ENCODE data around the gene CROCC2. TPM values are rescaled to one million over a fixed set of nuclear protein-coding genes. Genes with fewer than 3 reads are reported as not detected.

CROCC2 gene
- total RNA-seq, 1 donor from 2014 or later: not detected

DNA sequence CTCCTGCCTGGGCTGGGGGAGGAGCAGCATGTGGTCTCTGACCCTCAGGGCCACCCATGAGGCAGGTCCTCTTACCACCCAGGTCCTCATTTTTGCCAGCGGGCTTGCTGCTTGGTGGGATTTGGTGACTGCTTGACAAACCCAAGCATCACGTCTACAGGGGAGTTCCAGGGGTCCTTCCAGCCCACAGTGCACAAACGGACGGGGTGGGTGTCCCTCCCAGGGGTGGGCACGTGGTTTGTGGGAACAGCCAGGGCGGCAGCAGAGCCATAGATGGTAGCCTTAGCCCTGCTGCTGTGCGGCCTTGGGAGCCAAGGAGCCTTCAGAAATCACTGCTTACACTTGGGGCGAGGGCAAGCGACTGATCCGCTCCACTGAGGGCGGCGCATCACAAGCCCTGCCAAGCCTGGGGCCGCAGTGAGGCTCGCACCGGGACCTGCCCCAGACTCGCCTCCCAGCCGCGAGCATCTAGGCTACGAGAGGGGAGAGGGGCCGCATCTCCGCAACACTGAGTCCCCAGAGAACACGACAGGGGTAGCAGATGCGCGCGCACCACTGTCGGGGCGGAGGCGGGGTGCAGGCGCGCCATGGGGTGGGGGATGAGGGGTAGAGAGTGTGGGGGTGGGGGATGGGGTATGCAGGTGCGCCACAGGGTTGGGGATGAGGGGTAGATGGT lies 129.1 kb downstream of the CROCC2 start:
- Mint-ChIP-seq H3K4me1 (no peaks in the 10 kb centered on the region), H3K9me3 (no peaks in the 10 kb centered on the region), H3K4me3 (no peak overlapping the region), H3K27me3 (ENCODE audit: low read depth) (peaks cover 67% of the 10 kb centered on the region), H3K27ac (ENCODE audit: unreplicated experiment) (no peak overlapping the region), H3K36me3 (ENCODE audit: low read depth) (no peaks in the 10 kb centered on the region)
- no peak for DNase-seq (ENCODE audit: low read depth, low spot score)
- TF ChIP-seq, protein P1, sequence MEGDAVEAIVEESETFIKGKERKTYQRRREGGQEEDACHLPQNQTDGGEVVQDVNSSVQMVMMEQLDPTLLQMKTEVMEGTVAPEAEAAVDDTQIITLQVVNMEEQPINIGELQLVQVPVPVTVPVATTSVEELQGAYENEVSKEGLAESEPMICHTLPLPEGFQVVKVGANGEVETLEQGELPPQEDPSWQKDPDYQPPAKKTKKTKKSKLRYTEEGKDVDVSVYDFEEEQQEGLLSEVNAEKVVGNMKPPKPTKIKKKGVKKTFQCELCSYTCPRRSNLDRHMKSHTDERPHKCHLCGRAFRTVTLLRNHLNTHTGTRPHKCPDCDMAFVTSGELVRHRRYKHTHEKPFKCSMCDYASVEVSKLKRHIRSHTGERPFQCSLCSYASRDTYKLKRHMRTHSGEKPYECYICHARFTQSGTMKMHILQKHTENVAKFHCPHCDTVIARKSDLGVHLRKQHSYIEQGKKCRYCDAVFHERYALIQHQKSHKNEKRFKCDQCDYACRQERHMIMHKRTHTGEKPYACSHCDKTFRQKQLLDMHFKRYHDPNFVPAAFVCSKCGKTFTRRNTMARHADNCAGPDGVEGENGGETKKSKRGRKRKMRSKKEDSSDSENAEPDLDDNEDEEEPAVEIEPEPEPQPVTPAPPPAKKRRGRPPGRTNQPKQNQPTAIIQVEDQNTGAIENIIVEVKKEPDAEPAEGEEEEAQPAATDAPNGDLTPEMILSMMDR (conservative IDR thresholded peaks at IDR 0.05): no peak

DNA sequence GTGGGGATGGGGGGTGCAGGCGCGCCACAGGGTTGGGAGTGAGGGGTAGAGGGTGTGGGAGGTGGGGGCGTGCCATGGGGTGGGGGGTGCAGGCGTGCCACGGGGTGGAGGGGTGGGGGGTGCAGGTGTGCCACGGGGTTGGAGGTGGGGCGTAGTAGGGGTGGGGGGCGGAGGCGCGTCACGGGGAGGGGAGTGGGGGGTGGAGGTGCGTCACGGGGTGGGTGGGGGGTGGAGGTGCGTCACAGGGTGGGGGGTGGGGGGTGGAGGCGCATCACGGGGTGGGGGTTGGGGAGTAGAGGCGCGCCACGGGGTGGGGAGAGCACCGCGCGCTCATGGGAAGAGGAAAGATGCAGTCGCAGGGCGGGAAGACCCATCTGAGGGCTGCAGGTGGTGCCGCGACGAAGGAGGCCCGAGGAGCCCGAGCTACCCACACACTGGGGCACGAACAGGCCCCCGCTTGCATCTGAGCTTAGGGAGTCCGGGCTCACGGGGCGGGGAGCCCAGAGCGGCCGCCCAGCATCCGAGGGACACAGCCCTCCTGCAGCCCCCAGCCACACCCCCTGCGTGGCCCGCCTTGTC lies 129.8 kb downstream of the CROCC2 start:
- DNase-seq (ENCODE audit: low read depth, low spot score): no peak
- Mint-ChIP-seq H3K27me3 (ENCODE audit: low read depth) (peaks cover 73% of the 10 kb centered on the region), H3K9me3 (no peaks in the 10 kb centered on the region), H3K4me3 (no peak overlapping the region), H3K27ac (ENCODE audit: unreplicated experiment) (no peak overlapping the region), H3K4me1 (no peaks in the 10 kb centered on the region), H3K36me3 (ENCODE audit: low read depth) (no peaks in the 10 kb centered on the region)
- TF ChIP-seq, protein P1 (conservative IDR thresholded peaks at IDR 0.05): no peak

DNA sequence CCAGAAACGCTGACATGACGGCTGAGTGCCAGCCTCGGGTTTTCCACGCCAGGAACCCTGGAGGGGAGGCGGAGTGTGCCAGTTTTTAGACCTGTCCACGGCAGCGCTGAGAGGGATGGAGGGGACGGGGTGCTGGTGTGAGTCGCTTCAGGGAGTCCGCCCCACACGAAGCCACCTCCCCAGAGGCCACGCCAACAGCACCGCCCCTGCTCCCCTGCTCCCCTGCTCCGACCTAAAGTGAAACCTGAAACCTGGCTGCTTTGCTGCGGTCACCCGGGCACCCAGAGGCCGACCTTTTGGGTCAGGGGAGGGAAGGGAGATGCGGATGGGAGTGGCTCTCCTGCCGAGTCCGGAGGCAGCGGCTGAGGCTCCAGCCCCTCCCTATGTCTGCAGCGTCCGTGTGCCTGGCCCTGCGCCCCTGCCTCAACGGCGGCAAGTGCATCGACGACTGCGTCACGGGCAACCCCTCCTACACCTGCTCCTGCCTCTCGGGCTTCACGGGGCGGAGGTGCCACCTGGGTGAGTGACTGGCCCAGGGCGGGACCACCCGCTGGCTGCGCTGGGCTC lies 130.3 kb downstream of the CROCC2 start:
- peaks cover 79% of the 10 kb centered on the region for H3K27me3 Mint-ChIP-seq (ENCODE audit: low read depth)
- DNase-seq (ENCODE audit: low read depth, low spot score): no peak
- H3K36me3 Mint-ChIP-seq (ENCODE audit: low read depth): no peaks in the 10 kb centered on the region
- no peak overlapping the region for H3K27ac Mint-ChIP-seq (ENCODE audit: unreplicated experiment)
- TF ChIP-seq, protein P1 (conservative IDR thresholded peaks at IDR 0.05): no peak
- H3K4me3 Mint-ChIP-seq: no peak overlapping the region
- H3K9me3 Mint-ChIP-seq: no peaks in the 10 kb centered on the region
- no peaks in the 10 kb centered on the region for H3K4me1 Mint-ChIP-seq

DNA sequence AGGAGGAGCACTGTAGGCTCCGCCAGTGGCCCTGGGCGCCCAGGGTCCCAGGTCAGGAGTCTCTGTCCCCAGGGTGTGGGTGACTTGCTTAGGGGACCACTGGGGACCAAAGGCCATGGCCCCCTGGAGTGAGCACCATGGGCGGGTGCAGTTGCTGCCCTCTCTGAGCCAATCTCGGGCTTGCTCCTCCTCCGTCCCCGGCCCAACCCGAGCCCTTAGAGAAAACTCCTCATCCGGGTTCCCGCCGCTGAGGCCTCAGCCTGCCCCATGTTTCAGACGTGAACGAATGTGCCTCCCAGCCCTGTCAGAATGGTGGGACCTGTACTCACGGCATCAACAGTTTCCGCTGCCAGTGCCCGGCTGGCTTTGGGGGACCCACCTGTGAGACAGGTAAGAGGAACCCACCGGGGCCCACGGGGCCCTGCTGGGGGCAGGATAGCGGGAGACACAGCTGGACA lies 130.9 kb downstream of the CROCC2 start:
- no peaks in the 10 kb centered on the region for H3K36me3 Mint-ChIP-seq (ENCODE audit: low read depth)

DNA sequence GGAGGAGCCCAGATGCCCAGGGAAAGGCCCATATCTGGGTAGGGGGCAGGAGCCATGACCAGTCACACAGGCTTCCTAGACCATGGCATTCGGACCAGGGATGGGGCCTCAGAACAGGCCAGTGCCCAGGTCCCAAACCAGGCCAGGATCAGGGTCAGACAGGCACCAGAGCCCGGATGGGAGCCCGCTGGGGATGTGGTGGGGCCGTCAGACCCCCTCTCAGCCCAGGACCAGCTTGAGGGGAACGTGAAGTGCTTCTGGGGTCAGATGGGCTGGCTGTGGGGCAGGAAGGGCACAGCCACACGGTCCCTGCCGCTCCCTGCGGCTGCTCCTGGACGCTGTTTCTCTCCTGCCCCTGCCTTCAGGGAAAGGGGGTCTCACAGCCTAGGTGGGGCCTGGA lies 131.4 kb downstream of the CROCC2 start:
- no peak overlapping the region for H3K27ac Mint-ChIP-seq (ENCODE audit: unreplicated experiment)
- H3K9me3 Mint-ChIP-seq: no peaks in the 10 kb centered on the region
- TF ChIP-seq, protein P1 (conservative IDR thresholded peaks at IDR 0.05): no peak
- H3K4me1 Mint-ChIP-seq: no peaks in the 10 kb centered on the region
- no peaks in the 10 kb centered on the region for H3K36me3 Mint-ChIP-seq (ENCODE audit: low read depth)
- no peak for DNase-seq (ENCODE audit: low read depth, low spot score)
- H3K27me3 Mint-ChIP-seq (ENCODE audit: low read depth): peaks cover 81% of the 10 kb centered on the region
- no peak overlapping the region for H3K4me3 Mint-ChIP-seq

More for the DNA sequence above, 130.9 kb downstream of the CROCC2 start:
- H3K9me3 Mint-ChIP-seq: no peaks in the 10 kb centered on the region
- DNase-seq (ENCODE audit: low read depth, low spot score): no peak
- H3K27me3 Mint-ChIP-seq (ENCODE audit: low read depth): peaks cover 79% of the 10 kb centered on the region
- H3K27ac Mint-ChIP-seq (ENCODE audit: unreplicated experiment): no peak overlapping the region
- TF ChIP-seq, protein P1 (conservative IDR thresholded peaks at IDR 0.05): no peak
- no peaks in the 10 kb centered on the region for H3K4me1 Mint-ChIP-seq
- H3K4me3 Mint-ChIP-seq: no peak overlapping the region

Data from neural crest cell (in vitro differentiated cells).